NOMO-1 (cell line): ENCODE results near the gene ZNF620.
A peak's percentile ranks its signal among the peaks of the same experiment; 100 is the strongest.
"Not testable (repeated sequence)": the region's sequence is repeated elsewhere in the genome, so short reads cannot be mapped to it uniquely, and the experiment has no call there.

Experiments used
- DNase-seq, 2 experiments: peaks; one replicate each; lab custom pipeline; 2025; ENCODE audit not compliant: unreplicated experiment in 2 of 2; lab: John Stamatoyannopoulos, UW

The ZNF620 gene

GRCh38 chr3:40499952-40500351, 5.9 kb upstream of the ZNF620 start:
- DNase-seq: no peak

- DNase-seq: no peak
These were observed 3.8 kb upstream of the ZNF620 start for GRCh38 chr3:40502034-40502433.

GRCh38 chr3:40504636-40505430, 1.0 kb upstream of the ZNF620 start:
- DNase-seq: no peak

- no peak for DNase-seq
These were observed 5.3 kb downstream of the ZNF620 start for GRCh38 chr3:40511031-40511718.

GRCh38 chr3:40516201-40516600, 10.4 kb downstream of the ZNF620 start:
- no peak for DNase-seq

- no peak for DNase-seq
These were observed 12.2 kb downstream of the ZNF620 start for GRCh38 chr3:40518067-40518466.

- DNase-seq: no peak
These were observed 13.0 kb downstream of the ZNF620 start for GRCh38 chr3:40518848-40519247.

- no peak for DNase-seq
These were observed 15.4 kb downstream of the ZNF620 start for GRCh38 chr3:40521254-40521653.

- DNase-seq: no peak
These were observed 17.9 kb downstream of the ZNF620 start for GRCh38 chr3:40523781-40524180.

GRCh38 chr3:40524222-40524567, 18.4 kb downstream of the ZNF620 start:
- DNase-seq: no peak

- DNase-seq: peak; percentile 80 to 90
These were observed 18.9 kb downstream of the ZNF620 start, which contains the start of gene ZNF621 for GRCh38 chr3:40524568-40525285. Gene ZNF621, plus strand, starts transcription at chr3:40524960. Its CDS starts 881 bp downstream, at chr3:40525841.

GRCh38 chr3:40528426-40528825, 22.6 kb downstream of the ZNF620 start:
- DNase-seq: no peak

- DNase-seq: no peak
These were observed 26.4 kb downstream of the ZNF620 start for GRCh38 chr3:40532252-40532651.

- DNase-seq: no peak
These were observed 28.4 kb downstream of the ZNF620 start for GRCh38 chr3:40534283-40534682.

GRCh38 chr3:40546816-40547215, 41.0 kb downstream of the ZNF620 start:
- DNase-seq: no peak

- no peak for DNase-seq
These were observed 44.3 kb downstream of the ZNF620 start for GRCh38 chr3:40550167-40550566.

GRCh38 chr3:40557575-40558161, 51.8 kb downstream of the ZNF620 start:
- no peak for DNase-seq

GRCh38 chr3:40562482-40562881, 56.6 kb downstream of the ZNF620 start:
- DNase-seq: not testable (repeated sequence)

GRCh38 chr3:40565629-40566028, 59.8 kb downstream of the ZNF620 start:
- not testable (repeated sequence) for DNase-seq

GRCh38 chr3:40566694-40567093, 60.9 kb downstream of the ZNF620 start:
- DNase-seq: no peak
